NAMALWA (cell line): ENCODE data around the gene APBA3.

Experiments used
- DNase-seq: peaks from one replicate; pipeline ENCODE4 v3.0.0-alpha.2; 2015; ENCODE audit warnings: low spot score

APBA3 gene, protein sequence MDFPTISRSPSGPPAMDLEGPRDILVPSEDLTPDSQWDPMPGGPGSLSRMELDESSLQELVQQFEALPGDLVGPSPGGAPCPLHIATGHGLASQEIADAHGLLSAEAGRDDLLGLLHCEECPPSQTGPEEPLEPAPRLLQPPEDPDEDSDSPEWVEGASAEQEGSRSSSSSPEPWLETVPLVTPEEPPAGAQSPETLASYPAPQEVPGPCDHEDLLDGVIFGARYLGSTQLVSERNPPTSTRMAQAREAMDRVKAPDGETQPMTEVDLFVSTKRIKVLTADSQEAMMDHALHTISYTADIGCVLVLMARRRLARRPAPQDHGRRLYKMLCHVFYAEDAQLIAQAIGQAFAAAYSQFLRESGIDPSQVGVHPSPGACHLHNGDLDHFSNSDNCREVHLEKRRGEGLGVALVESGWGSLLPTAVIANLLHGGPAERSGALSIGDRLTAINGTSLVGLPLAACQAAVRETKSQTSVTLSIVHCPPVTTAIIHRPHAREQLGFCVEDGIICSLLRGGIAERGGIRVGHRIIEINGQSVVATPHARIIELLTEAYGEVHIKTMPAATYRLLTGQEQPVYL

GRCh38 chr19:3761382-3762129 is at the start of gene APBA3:
APBA3 (minus strand) TSS chr19:3761692; CDS start chr19:3760264, 1,428 bp downstream.
- DNase-seq, result peak; percentile 95

- DNase-seq, result no peak
These were observed 49.3 kb upstream of the APBA3 start for GRCh38 chr19:3810708-3811355.

- DNase-seq, result peak; percentile 57
These were observed 48.6 kb upstream of the APBA3 start for GRCh38 chr19:3809881-3810707.

- DNase-seq, result no peak
These were observed 47.1 kb upstream of the APBA3 start for GRCh38 chr19:3808420-3809143.

GRCh38 chr19:3807574-3808354 is 46.3 kb upstream of the APBA3 start:
- no peak for DNase-seq

- no peak for DNase-seq
These were observed 45.6 kb upstream of the APBA3 start for GRCh38 chr19:3807131-3807480.

GRCh38 chr19:3805859-3806258 is 44.4 kb upstream of the APBA3 start:
- no peak for DNase-seq

- DNase-seq, result no peak
These were observed 42.9 kb upstream of the APBA3 start for GRCh38 chr19:3804429-3804828.

GRCh38 chr19:3803986-3804385 is 42.5 kb upstream of the APBA3 start:
- DNase-seq, result no peak

DNA sequence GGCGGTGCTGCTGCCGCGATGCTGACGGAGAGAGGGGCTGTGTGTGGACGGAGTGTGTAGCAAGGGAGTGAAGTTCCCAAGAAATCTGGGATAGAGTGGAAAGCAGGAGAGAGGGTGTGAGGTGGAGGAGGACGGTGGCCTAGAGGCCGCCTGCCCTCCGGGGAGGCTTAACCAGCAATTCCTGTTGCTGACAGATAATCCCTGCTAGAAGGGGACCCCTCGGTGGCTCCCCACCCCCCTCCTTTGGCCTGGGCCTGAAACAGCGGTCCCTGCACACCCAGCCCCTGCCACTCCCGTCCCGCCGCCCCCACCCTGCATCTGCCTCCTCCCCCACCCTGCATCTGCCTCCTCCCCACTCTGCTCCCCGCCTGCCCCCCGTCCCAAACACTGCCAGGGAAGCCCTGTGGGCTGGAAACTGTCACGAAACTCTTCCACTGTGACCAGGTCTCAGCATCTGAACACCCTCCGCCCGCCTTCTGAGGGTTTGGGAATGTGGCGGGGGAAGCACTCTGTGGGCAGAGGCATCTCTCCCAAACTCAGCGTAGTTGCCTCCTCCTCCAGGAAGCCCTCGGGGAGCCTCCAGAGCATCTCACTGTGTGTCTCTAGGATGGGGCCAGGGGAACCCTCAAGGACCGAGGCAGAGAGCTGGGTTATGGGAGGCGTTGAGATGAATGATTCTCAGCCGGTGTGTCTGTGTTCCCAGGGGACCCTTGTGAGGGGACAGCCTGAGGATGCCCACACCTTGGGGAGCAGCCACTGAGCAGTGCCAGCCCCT is 41.8 kb upstream of the APBA3 start:
- DNase-seq, result no peak

DNA sequence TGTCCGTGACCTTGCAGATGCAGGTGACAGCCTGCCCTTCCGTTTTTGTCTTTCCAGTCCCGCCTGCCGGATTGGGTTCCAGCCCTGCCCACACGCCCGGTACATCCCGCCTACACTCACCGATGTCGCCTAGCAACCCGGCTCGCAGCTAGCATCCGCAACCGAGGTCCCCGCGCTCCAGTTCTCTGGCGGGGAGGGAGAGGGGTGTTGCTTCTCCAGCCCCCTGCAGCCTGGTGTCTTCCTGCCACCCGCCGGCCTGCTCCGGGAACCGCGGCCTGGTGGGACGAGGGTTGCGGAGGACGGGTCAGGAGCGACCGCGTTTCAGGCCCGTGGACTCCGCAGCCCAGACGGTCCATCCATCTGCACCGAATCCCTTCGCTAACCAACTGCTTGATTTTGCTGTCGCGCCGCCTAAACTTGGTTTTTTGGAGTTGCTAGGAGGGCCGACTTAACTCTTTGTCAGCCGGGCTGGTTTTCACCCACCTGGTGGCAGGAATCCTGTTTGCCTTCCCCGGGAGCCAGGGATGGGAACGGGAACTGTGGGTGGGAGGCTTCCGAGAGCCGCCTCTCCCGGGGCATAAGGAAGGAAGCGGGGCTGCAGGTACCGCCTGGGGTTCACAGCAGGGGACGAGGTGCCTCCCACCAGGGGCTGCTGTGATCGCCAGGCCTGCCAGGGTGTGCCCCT is 40.1 kb upstream of the APBA3 start:
- no peak for DNase-seq

DNA sequence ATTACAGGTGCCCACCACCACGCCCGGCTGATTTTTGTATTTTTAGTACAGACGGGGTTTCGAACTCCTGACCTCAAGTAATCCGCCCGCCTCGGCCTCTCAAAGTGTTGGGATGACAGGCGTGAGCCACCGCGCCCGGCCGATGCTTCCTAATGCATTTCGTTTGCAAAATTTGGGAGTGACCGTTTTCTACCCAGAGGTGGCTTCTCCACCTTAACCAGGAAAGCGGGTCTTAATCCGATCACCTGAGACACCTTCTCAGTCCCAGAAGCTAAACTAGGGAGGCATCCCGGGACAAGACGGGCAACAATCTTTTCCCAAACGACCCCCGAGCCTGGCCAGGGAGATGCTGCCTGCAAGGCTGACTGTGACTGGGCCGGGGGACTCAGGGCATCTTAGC is 39.5 kb upstream of the APBA3 start:
- DNase-seq, result no peak

- no peak for DNase-seq
These were observed 36.6 kb upstream of the APBA3 start for GRCh38 chr19:3798137-3798536.

- DNase-seq, result no peak
These were observed 34.9 kb upstream of the APBA3 start for GRCh38 chr19:3796358-3796757.

DNA sequence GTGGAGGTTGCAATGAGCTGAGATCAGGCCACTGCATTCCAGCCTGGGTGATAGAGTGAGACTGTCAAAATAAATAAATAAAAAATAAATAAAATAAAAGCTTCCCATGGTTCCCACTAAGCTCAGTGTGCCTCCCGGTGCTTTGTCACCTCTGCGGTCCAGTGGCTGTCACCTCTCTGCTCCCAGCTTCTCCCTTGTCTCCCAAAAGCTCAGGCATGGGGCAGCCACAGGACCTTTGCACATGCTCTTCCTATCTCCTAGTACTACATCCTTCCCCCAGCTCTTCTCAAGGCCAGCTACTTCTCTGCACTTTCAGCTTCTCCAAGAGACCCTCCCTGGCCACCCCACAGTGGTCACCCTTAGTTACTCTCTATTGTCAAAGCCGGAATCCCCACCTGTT is 32.3 kb upstream of the APBA3 start:
- no peak for DNase-seq

DNA sequence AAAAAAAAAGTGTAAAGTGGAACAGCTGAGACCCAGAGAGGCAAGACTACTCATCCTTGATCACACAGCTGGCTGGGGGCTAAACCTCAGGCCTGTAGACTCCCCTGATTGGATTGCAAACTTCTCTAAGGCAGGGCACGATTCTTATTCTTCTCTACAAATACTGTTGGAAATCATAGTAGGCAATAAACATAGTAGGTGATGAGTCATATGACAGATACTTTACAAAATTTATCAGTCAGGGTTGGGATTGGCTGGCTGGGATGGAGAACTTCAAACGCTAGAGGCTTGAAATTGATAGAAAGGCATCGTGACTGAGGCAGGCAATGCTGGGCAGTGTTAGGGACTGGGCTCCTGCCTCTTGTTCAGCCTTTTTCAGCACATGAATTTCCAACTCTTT is 30.6 kb upstream of the APBA3 start:
- DNase-seq, result no peak

- no peak for DNase-seq
These were observed 29.4 kb upstream of the APBA3 start for GRCh38 chr19:3790941-3791340.

GRCh38 chr19:3790209-3790734 is 28.8 kb upstream of the APBA3 start:
- DNase-seq, result no peak
